22Rv1 (cell line): Measurements from ENCODE around the gene ITGB3.

Source experiments
- CTCF ChIP-seq: fragments of 450-650 bp; IDR thresholded peaks from 2 replicates; pipeline ENCODE4 v1.5.1; 2017; ENCODE audit warnings: mild to moderate bottlenecking
- ZFX ChIP-seq: fragments of 450-650 bp; IDR thresholded peaks from 2 replicates; pipeline ENCODE4 v1.6.1; 2017; ENCODE audit warnings: antibody characterized with exemption, borderline replicate concordance

DNA sequence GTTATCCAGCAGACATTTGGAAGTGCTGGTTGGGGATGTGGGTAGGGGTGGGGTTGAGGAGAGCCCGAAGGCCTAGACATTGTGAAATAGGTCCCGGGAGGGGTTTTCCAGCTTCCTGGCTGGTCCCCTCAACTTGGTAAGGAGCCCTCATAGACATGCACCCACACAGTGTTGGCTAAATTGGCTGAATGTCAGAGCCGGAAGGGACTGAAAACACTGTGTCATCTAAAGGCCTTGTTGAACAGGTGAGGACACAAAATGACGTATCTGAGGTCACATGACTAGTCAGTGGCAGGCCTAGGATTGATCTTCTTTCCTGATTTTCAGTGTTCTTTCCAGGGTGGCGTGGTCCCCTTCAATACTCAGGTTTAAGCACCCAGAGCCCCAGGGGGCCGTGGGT is 27.6 kb downstream of the ITGB3 start:
- TF ChIP-seq CTCF (no peak), ZFX (no peak)
